GM12873 (cell line): Measurements from ENCODE around the gene IKBIP.

Source experiments
- TF ChIP-seq, protein P1 (sequence below): IDR thresholded peaks from 2 replicates; pipeline ENCODE4 v1.5.1; 2012; ENCODE audit warnings: low read depth, mild to moderate bottlenecking, moderate library complexity, low read length, control low read depth; ENCODE audit not compliant: insufficient read depth; ENCODE audit errors: missing control alignments

IKBIP gene

DNA sequence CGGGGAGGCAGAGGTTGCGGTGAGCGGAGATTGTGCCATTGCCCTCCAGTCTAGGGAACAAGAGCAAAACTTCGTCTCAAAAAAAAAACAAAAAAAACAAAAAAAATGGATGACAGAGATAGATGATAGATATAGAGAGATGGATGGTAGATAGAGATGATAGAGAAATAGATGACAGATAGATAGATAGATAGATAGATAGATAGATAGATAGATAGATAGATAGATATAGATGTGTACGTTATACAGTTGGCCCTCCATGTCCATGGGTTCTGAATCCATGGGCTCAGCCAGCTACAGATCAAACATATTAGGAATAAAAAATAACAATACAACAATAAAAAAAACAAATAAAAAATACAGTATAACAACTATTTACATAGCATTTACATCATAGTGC is 63.9 kb downstream of the IKBIP start:
- TF ChIP-seq, protein P1, sequence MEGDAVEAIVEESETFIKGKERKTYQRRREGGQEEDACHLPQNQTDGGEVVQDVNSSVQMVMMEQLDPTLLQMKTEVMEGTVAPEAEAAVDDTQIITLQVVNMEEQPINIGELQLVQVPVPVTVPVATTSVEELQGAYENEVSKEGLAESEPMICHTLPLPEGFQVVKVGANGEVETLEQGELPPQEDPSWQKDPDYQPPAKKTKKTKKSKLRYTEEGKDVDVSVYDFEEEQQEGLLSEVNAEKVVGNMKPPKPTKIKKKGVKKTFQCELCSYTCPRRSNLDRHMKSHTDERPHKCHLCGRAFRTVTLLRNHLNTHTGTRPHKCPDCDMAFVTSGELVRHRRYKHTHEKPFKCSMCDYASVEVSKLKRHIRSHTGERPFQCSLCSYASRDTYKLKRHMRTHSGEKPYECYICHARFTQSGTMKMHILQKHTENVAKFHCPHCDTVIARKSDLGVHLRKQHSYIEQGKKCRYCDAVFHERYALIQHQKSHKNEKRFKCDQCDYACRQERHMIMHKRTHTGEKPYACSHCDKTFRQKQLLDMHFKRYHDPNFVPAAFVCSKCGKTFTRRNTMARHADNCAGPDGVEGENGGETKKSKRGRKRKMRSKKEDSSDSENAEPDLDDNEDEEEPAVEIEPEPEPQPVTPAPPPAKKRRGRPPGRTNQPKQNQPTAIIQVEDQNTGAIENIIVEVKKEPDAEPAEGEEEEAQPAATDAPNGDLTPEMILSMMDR = no peak

DNA sequence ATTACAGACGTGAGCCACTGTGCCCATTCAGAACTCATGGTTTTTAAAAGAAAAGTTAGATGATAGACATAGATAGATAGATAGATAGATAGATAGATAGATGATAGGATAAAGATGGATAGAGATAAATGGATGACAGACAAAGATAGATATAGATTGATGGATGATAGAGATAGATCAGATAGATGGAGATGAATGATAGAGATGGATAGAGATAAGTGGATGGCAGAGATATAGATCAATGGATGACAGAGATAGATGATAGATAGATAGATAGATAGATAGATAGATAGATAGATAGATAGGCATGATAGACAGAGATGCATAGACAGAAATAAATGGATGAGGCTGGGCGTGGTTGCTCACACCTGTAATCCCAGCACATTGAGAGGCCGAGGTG is 64.8 kb downstream of the IKBIP start:
- TF ChIP-seq, protein P1 = no peak

DNA sequence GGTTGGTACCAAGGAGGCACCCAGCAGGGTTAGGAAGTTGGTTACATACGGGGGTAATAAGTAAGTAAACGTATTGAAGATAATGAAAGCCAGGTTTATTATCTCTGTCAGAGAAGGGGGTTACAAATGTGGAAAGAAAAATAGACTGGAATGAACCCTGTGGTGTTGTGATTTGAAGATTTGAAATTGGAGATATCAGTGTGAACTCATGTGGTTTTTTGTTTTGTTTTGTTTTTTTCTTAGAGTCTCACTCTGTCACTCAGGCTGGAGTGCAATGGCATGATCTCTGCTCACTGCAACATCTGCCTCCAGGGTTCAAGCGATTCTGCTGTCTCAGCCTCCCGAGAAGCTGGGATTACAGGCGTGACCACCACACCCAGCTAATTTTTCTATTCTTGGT is 65.2 kb downstream of the IKBIP start:
- TF ChIP-seq, protein P1 = no peak

DNA sequence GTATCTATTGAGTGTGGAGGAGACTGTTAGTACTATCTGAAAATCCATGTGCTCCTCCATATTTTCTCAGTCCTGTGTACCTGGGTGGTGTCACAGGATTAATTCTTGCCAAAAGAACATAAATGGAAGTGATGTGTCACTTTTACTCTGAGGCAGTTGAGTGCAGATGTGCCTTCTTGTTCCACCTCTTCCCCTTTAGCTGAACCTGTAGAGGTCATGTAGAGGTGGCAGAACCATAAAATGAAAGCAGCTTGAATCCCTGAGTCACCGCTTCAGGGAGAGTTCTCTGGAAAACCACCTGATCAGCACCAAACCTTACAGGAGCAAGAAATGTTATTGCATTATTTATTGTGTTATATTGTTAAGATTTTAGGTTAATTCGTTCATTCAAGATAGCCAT is 65.8 kb downstream of the IKBIP start:
- TF ChIP-seq, protein P1 = no peak

DNA sequence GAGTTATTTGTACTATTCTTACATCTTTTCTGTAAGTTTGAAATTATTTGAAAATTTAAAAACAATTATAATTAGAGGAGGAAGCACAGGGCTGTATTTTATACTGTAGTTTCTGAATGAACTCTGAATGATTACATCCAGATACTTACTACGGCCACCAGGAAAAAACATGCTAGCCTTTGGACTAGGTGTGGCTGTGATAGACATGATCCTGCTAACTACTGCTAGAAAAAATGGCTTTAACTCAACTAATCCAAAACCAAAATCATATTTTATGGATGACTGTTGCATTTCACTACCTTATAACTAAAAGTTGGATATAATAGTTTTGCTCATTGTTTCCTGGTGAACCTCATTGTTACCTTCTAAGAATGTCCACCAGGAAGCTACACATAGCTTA is 66.2 kb downstream of the IKBIP start:
- TF ChIP-seq, protein P1 = no peak

DNA sequence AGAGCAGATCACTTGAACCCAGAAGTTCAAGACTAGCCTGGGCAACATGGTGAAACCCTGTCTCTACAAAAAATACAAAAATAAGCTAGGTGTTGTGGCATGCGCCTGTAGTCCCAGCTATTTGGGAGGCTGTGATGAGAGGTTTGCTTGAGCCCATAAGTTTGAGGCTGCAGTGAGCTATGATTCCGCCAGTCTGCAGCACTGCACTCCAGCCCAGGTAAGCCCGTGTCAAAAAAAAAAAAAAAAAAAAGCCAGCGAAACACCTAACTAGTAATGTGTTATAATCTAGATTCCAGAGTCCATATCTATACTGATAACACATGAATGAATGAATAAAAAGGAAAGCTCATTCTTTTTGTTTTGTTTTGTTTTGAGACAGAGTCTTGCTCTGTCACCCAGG is 69.6 kb downstream of the IKBIP start:
- TF ChIP-seq, protein P1 = no peak
